ENCODE results near the gene KCNIP4.

The KCNIP4 gene

GRCh38 chr4:21753084-21753760 lies 195.3 kb downstream of the KCNIP4 start:
- no peak for DNase-seq

GRCh38 chr4:21752616-21753015 lies 196.0 kb downstream of the KCNIP4 start:
- DNase-seq: no peak

GRCh38 chr4:21749924-21750323 lies 198.6 kb downstream of the KCNIP4 start:
- DNase-seq: no peak

GRCh38 chr4:21749412-21749811 lies 199.2 kb downstream of the KCNIP4 start:
- DNase-seq: no peak

- no peak for DNase-seq
Observed at GRCh38 chr4:21744046-21744445, 204.5 kb downstream of the KCNIP4 start.

- DNase-seq: no peak
Observed at GRCh38 chr4:21742326-21742725, 206.2 kb downstream of the KCNIP4 start.

- no peak for DNase-seq
Observed at GRCh38 chr4:21738821-21739220, 209.8 kb downstream of the KCNIP4 start.

- no peak for DNase-seq
Observed at GRCh38 chr4:21735866-21736265, 212.7 kb downstream of the KCNIP4 start.

- no peak for DNase-seq
Observed at GRCh38 chr4:21733894-21734630, 214.5 kb downstream of the KCNIP4 start.

GRCh38 chr4:21728304-21728703 lies 220.3 kb downstream of the KCNIP4 start:
- no peak for DNase-seq

- DNase-seq: no peak
Observed at GRCh38 chr4:21726255-21726815, 222.2 kb downstream of the KCNIP4 start.

- DNase-seq: no peak
Observed at GRCh38 chr4:21722157-21722839, 226.3 kb downstream of the KCNIP4 start.

GRCh38 chr4:21716531-21716930 lies 232.0 kb downstream of the KCNIP4 start:
- DNase-seq: no peak

- no peak for DNase-seq
Observed at GRCh38 chr4:21710179-21710835, 238.3 kb downstream of the KCNIP4 start.

GRCh38 chr4:21709761-21710160 lies 238.8 kb downstream of the KCNIP4 start:
- no peak for DNase-seq

GRCh38 chr4:21709031-21709430 lies 239.5 kb downstream of the KCNIP4 start:
- DNase-seq: no peak

- DNase-seq: no peak
Observed at GRCh38 chr4:21699446-21699845, 249.1 kb downstream of the KCNIP4 start.

- no peak for DNase-seq
Observed at GRCh38 chr4:21697583-21697982, 251.0 kb downstream of the KCNIP4 start.

- no peak for DNase-seq
Observed at GRCh38 chr4:21695141-21695540, 253.4 kb downstream of the KCNIP4 start.

GRCh38 chr4:21692241-21692640 lies 256.3 kb downstream of the KCNIP4 start:
- DNase-seq: no peak

GRCh38 chr4:21688596-21689265 lies 259.8 kb downstream of the KCNIP4 start:
- no peak for DNase-seq

- DNase-seq: no peak
Observed at GRCh38 chr4:21685911-21686310, 262.7 kb downstream of the KCNIP4 start.
